Gastrocnemius medialis (tissue), 4 donors: ENCODE data around the gene KLHL41.
"Not testable (repeated sequence)": the region's sequence is repeated elsewhere in the genome, so short reads cannot be mapped to it uniquely, and the experiment has no call there.

Experiments used
- CTCF ChIP-seq, 5 experiments: fragments of 450-650 bp in 3 of 5; fragments of 200-600 bp in 2 of 5; sonication (generic) in 2 of 5; IDR thresholded peaks in 4 of 5; conservative IDR thresholded peaks in 1 of 5; 1 replicate in 4 of 5; 2 replicates in 1 of 5; pipeline ENCODE4 v1.5.1; 2016 to 2019; ENCODE audit warnings: antibody characterized with exemption in 5 of 5, mild to moderate bottlenecking in 3 of 5, moderate library complexity in 3 of 5
- POLR2A ChIP-seq, 2 donors: fragments of 450-650 bp; IDR thresholded peaks; one replicate each; pipeline ENCODE4 v1.6.1; 2017; ENCODE audit warnings: antibody characterized with exemption in 2 of 2, mild to moderate bottlenecking in 2 of 2, moderate library complexity in 2 of 2

DNA sequence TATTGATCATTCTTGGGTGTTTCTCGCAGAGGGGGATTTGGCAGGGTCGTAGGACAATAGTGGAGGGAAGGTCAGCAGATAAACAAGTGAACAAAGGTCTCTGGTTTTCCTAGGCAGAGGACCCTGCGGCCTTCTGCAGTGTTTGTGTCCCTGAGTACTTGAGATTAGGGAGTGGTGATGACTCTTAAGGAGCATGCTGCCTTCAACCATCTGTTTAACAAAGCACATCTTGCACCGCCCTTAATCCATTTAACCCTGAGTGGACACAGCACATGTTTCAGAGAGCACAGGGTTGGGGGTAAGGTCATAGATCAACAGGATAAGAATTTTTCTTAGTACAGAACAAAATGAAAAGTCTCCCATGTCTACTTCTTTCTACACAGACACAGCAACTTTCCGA, 65.0 kb downstream of the KLHL41 start:
- TF ChIP-seq CTCF (IDR thresholded peaks at IDR 0.05 in 4 of 5, conservative IDR thresholded peaks at IDR 0.05 in 1 of 5); POLR2A (IDR thresholded peaks at IDR 0.05): not testable (repeated sequence)
